B cell (primary cell): ENCODE data around the gene BCOR. TPM values are rescaled to one million over a fixed set of nuclear protein-coding genes. Genes with fewer than 3 reads are reported as not detected.

ENCODE experiments used
- ATAC-seq: fragments of 200-7000 bp; cut with Tn5 transposase; one replicate; pipeline ENCODE4 v1.10.0; 2021; ENCODE audit warnings: low read depth, mild to moderate bottlenecking, moderate number of reproducible peaks, moderate library complexity
- CTCF ChIA-PET: fragments of 350-600 bp; sonication (Branson Sonifier 250); formaldehyde crosslinking; loops from one replicate; lab custom pipeline; 2021; ENCODE audit warnings: antibody characterized with exemption, inconsistent platforms; lab: Charles Lee
- POLR2A ChIA-PET: fragments of 350-600 bp; sonication (Branson Sonifier 250); formaldehyde crosslinking; loops from one replicate; lab custom pipeline; 2021; ENCODE audit warnings: antibody characterized with exemption; lab: Charles Lee
- DNase-seq: peaks from one replicate; pipeline ENCODE4 v3.0.0; 2013
- H2AFZ ChIP-seq: 2 replicates; pipeline ENCODE4 v1.6.1; 2012; ENCODE audit warnings: mild to moderate bottlenecking, low read depth, low read length; ENCODE audit not compliant: insufficient read depth, poor library complexity, severe bottlenecking
- H3K27ac ChIP-seq, 2 donors: 1 replicate in 1 of 2; 2 replicates in 1 of 2; pipeline ENCODE4 v1.5.1; 2012 to 2013; ENCODE audit warnings: low read length in 2 of 2, mild to moderate bottlenecking in 2 of 2, moderate library complexity in 1 of 2
- H3K27me3 ChIP-seq, 4 experiments: fragments of 200-600 bp in 1 of 4; sonication (generic) in 1 of 4; replicated peaks in 1 of 4; 1 replicate in 2 of 4; 2 replicates in 2 of 4; pipeline versions ENCODE4 v1.6.1 to v1.7.0; 2013 to 2016; ENCODE audit warnings: low read length in 3 of 4, mild to moderate bottlenecking in 2 of 4, mixed read lengths in 1 of 4, moderate library complexity in 1 of 4; ENCODE audit not compliant: insufficient read depth in 4 of 4, control insufficient read depth in 3 of 4; ENCODE audit errors: control extremely low read depth in 1 of 4
- H3K36me3 ChIP-seq, 2 experiments: replicated peaks in 1 of 2; 1 replicate in 1 of 2; 2 replicates in 1 of 2; pipeline versions ENCODE4 v1.6.1 to v1.7.1; 2013; ENCODE audit warnings: low read length in 1 of 2; ENCODE audit not compliant: insufficient read depth in 2 of 2, control insufficient read depth in 1 of 2; ENCODE audit errors: control extremely low read depth in 1 of 2, extremely low read depth in 1 of 2
- H3K4me1 ChIP-seq, 2 donors: fragments of 200-600 bp in 1 of 2; sonication (generic) in 1 of 2; 1 replicate in 1 of 2; 2 replicates in 1 of 2; pipeline versions ENCODE4 v1.5.1 to v1.6.1; 2013 to 2017; ENCODE audit warnings: low read length in 2 of 2; ENCODE audit not compliant: control insufficient read depth in 2 of 2, insufficient read depth in 2 of 2
- H3K4me2 ChIP-seq: replicated peaks from 2 replicates; pipeline ENCODE3; 2012; ENCODE audit warnings: mild to moderate bottlenecking, low read depth, low read length; ENCODE audit not compliant: poor library complexity, severe bottlenecking
- H3K4me3 ChIP-seq, 5 experiments: fragments of 200-600 bp in 1 of 5; sonication (generic) in 1 of 5; 1 replicate in 3 of 5; 2 replicates in 2 of 5; pipeline versions ENCODE4 v1.5.1 to v1.7.0; 2011 to 2016; ENCODE audit warnings: low read length in 4 of 5, mild to moderate bottlenecking in 4 of 5, low read depth in 2 of 5, control low read depth in 1 of 5, moderate library complexity in 1 of 5; ENCODE audit not compliant: insufficient read depth in 1 of 5; ENCODE audit errors: control extremely low read depth in 1 of 5, extremely low read depth in 1 of 5
- H3K79me2 ChIP-seq: fragments of 200-600 bp; sonication (generic); one replicate; pipeline ENCODE4 v1.6.0; 2016; ENCODE audit warnings: low read length; ENCODE audit not compliant: control insufficient read depth, insufficient read depth
- H3K9ac ChIP-seq: fragments of 200-600 bp; sonication (generic); 2 replicates; pipeline ENCODE4 v1.6.1; 2017; ENCODE audit warnings: mild to moderate bottlenecking, low read length, moderate library complexity
- H3K9me3 ChIP-seq, 3 donors: one replicate each; pipeline versions ENCODE4 v1.6.1 to v1.7.1; 2013; ENCODE audit warnings: low read length in 2 of 3; ENCODE audit not compliant: control insufficient read depth in 2 of 3, insufficient read depth in 1 of 3; ENCODE audit errors: control extremely low read depth in 1 of 3
- H4K20me1 ChIP-seq: 2 replicates; pipeline ENCODE4 v1.6.0; 2012; ENCODE audit warnings: mild to moderate bottlenecking, low read length; ENCODE audit not compliant: insufficient read depth, control insufficient read depth, poor library complexity, severe bottlenecking
- H3K27ac Mint-ChIP-seq: one replicate; pipeline ENCODE4 v1.8.0; 2021; ENCODE audit warnings: mixed read lengths
- H3K27me3 Mint-ChIP-seq: one replicate; pipeline ENCODE4 v1.8.0; 2021; ENCODE audit warnings: mixed read lengths
- H3K4me1 Mint-ChIP-seq: one replicate; pipeline ENCODE4 v1.8.0; 2021; ENCODE audit warnings: mixed read lengths
- H3K4me3 Mint-ChIP-seq: one replicate; pipeline ENCODE4 v1.8.0; 2021; ENCODE audit warnings: mixed read lengths
- H3K9me3 Mint-ChIP-seq: one replicate; pipeline ENCODE4 v1.8.0; 2022; ENCODE audit warnings: mixed read lengths; ENCODE audit not compliant: insufficient read depth
- CTCF ChIP-seq: fragments of 200-600 bp; IDR thresholded peaks from one replicate; pipeline ENCODE4 v1.8.0; 2022; ENCODE audit warnings: antibody characterized with exemption, mild to moderate bottlenecking
- EZH2 ChIP-seq: IDR thresholded peaks from 2 replicates; pipeline ENCODE4 v1.6.1; 2012; ENCODE audit warnings: borderline replicate concordance, low read depth, mild to moderate bottlenecking, moderate library complexity, low read length; ENCODE audit not compliant: insufficient read depth, poor library complexity, severe bottlenecking
- WGBS: methylation state at CpG from one replicate; pipeline ENCODE4 v1.1.5; 2013; ENCODE audit warnings: missing lambda C conversion rate; ENCODE audit not compliant: insufficient coverage; 5-methylcytosine and 5-hydroxymethylcytosine counted together
- intact Hi-C: fragments of 100-400 bp; cut with micrococcal nuclease; formaldehyde crosslinking; loops from one replicate; pipeline ENCODE4 v1.10.0; 2022
- polyA plus RNA-seq: library from polyadenylated mRNA; depleted of rRNA; stranded (reverse); fragments of >200 nt; gene quantifications from 2 replicates; pipeline ENCODE4 v1.2.3, GENCODE V29; 2012
- total RNA-seq, 2 donors: library from RNA; stranded (reverse); fragments of 120-200 nt in 1 of 2; gene quantifications; 1 replicate in 1 of 2; 2 replicates in 1 of 2; pipeline versions ENCODE4 v1.2.3 to v1.2.4, GENCODE V29; 2013 to 2022

Gene BCOR
- total and polyA plus RNA-seq, 2 donors (not counting 1 experiment from before 2014, with no cell fraction given) = 19.0 to 65.3 TPM

GRCh38 chrX:40076750-40077575 is 20.8 kb downstream of the BCOR start:
- no peaks in the 10 kb centered on the region for H3K9me3 ChIP-seq
- H3K27me3 Mint-ChIP-seq = no peaks in the 10 kb centered on the region
- H3K4me1 Mint-ChIP-seq = peaks cover 13% of the 10 kb centered on the region
- intact Hi-C loops = no loop called here
- WGBS = 100% methylated on average over 5 of the region's 14 CpGs
- no peak overlapping the region for H3K4me3 Mint-ChIP-seq
- peaks cover 0 to 38% of the 10 kb centered on the region in 2 experiments for H3K36me3 ChIP-seq
- no peaks in the 10 kb centered on the region for H3K27me3 ChIP-seq
- H3K4me2 ChIP-seq = no peak overlapping the region
- ChIA-PET CTCF (interaction anchor here (0.9 kb wide), 1 partner anchor 20 kb away, joined by 3 read pairs; no protein-coding TSS in a partner anchor), POLR2A (no interaction called here)
- TF ChIP-seq CTCF (no peak), EZH2 (no peak)
- H3K9me3 Mint-ChIP-seq = no peaks in the 10 kb centered on the region
- ATAC-seq (no peak), DNase-seq (no peak)
- H3K9ac ChIP-seq = no peak overlapping the region
- no peak overlapping the region for H2AFZ ChIP-seq
- H4K20me1 ChIP-seq = peaks cover 59% of the 10 kb centered on the region
- H3K4me1 ChIP-seq = no peaks in the 10 kb centered on the region
- no peak overlapping the region for H3K27ac Mint-ChIP-seq
- no peak overlapping the region for H3K27ac ChIP-seq
- H3K79me2 ChIP-seq = peaks cover 38% of the 10 kb centered on the region
- H3K4me3 ChIP-seq = no peak overlapping the region

GRCh38 chrX:40074959-40075332 is 22.8 kb downstream of the BCOR start:
- no peak overlapping the region for H3K4me3 ChIP-seq
- Mint-ChIP-seq H3K4me1 (peaks cover 6% of the 10 kb centered on the region), H3K27ac (no peak overlapping the region), H3K27me3 (no peaks in the 10 kb centered on the region), H3K4me3 (no peak overlapping the region), H3K9me3 (no peaks in the 10 kb centered on the region)
- peaks cover 31% of the 10 kb centered on the region for H3K79me2 ChIP-seq
- ChIA-PET POLR2A (no interaction called here), CTCF (no interaction called here)
- no peak overlapping the region for H2AFZ ChIP-seq
- no peaks in the 10 kb centered on the region for H3K4me1 ChIP-seq
- 95% methylated on average over 11 of the region's 14 CpGs for WGBS
- intact Hi-C loops = no loop called here
- no peak overlapping the region for H3K9ac ChIP-seq
- ATAC-seq = no peak
- H3K27ac ChIP-seq = no peak overlapping the region
- H3K27me3 ChIP-seq = no peaks in the 10 kb centered on the region
- no peak for DNase-seq
- H3K36me3 ChIP-seq = peaks cover 0 to 49% of the 10 kb centered on the region in 2 experiments
- peaks cover 58% of the 10 kb centered on the region for H4K20me1 ChIP-seq
- H3K4me2 ChIP-seq = no peak overlapping the region
- TF ChIP-seq EZH2 = no peak
- TF ChIP-seq CTCF = no peak
- no peaks in the 10 kb centered on the region for H3K9me3 ChIP-seq
